Suprapubic skin (tissue), 2 donors: ENCODE data around the gene TMA7B.

Experiments
- EP300 ChIP-seq: sonication (generic); formaldehyde crosslinking; IDR thresholded peaks from one replicate; pipeline ENCODE4 v1.6.1; 2017; ENCODE audit warnings: antibody characterized with exemption
- POLR2A ChIP-seq, 2 donors: fragments of 450-650 bp; IDR thresholded peaks; one replicate each; pipeline ENCODE4 v1.6.1; 2017; ENCODE audit warnings: antibody characterized with exemption in 2 of 2, mild to moderate bottlenecking in 2 of 2, moderate library complexity in 2 of 2

- TF ChIP-seq POLR2A (IDR thresholded peaks at IDR 0.05) (no peak), EP300 (no peak)
Observed at GRCh38 chr22:39936523-39937145, 23.6 kb upstream of the TMA7B start.
